GM21367 (cell line): ENCODE data around the gene TEX19.

Source experiments
- ATAC-seq: cut with Tn5 transposase; IDR thresholded peaks from one replicate; pipeline ENCODE4 v1.9.1; 2021; ENCODE audit not compliant: unreplicated experiment

Gene TEX19

GRCh38 chr17:82388223-82388921 lies 29.3 kb downstream of the TEX19 start:
- no peak for ATAC-seq

DNA sequence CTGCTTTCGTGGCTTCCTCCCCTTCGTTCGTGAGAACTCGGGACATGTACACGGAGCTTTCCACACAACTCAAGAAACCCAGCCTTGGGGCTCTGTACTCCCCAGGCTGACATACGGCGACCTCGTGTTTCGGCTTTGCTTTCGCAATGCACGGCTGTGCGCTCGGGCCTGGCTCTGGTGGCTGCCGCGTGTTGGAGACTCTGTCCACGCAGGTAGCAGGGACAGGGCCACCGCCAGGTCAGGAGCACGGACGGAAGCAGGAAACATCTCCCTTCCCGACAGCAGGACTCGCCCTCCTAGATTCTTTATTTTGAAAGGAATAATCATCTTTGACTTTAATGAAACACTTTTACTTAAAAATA lies 29.9 kb downstream of the TEX19 start:
- no peak for ATAC-seq

GRCh38 chr17:82389379-82389778 lies 30.3 kb downstream of the TEX19 start:
- no peak for ATAC-seq

DNA sequence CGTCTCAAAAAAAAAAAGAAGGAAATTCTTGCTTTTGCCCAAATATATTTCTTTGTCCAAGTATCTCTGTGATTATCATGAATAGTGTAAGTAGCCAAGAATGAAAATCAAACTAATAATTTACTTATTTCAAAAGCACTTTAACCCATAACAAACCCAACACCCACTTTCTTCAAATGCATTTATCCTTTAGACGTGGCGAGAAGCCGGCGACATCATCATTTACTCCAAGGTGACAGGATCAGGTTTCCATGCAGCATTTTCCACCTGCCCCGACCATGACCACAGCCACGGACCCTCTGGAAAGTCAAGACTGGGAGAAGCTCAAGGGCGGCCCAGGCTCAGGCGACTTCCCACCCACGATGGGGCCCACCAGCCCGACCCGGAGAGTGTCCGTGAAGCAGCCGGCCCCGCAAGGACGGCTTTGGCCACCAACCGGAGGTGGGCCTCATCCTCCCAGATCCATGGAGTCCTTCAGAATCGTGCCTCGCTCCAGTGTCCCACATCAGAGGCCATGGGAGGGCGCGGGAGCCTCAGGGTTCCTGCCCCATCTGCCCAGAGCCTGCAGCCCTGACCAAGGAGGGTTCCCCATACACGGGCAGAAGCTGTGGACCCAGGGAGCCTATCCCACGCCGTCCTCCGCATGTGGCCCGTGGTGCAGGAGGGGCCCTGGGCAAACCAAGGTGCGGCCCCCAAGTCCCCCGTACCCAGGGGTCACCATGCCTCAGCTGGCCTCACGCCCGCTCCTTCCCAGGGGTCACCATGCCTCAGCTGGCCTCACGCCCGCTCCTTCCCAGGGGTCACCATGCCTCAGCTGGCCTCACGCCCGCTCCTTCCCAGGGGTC lies 31.2 kb downstream of the TEX19 start:
- ATAC-seq: no peak

GRCh38 chr17:82390860-82391435 lies 31.9 kb downstream of the TEX19 start:
- no peak for ATAC-seq

GRCh38 chr17:82391496-82392066 lies 32.5 kb downstream of the TEX19 start:
- no peak for ATAC-seq

- no peak for ATAC-seq
Measured at GRCh38 chr17:82392209-82392920, 33.3 kb downstream of the TEX19 start.

DNA sequence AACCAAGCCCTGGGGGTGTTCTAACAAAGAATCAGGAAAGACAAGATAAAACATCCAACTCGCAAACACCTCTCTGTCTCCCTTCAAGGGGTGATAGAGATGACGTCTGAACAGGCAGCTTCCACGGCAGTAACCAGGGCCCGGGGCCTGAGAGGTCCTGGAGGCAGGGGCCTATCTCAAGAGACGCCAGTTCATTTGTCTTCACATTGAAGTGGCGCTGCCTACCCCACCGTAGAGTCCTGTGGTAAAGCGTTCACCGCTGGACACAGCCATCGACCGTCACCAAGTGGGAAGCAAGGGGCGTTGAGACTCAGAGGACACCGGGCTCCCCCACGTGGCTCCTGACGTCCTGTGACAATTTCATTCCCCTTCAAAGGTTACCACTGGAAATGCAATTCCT lies 33.9 kb downstream of the TEX19 start:
- no peak for ATAC-seq

DNA sequence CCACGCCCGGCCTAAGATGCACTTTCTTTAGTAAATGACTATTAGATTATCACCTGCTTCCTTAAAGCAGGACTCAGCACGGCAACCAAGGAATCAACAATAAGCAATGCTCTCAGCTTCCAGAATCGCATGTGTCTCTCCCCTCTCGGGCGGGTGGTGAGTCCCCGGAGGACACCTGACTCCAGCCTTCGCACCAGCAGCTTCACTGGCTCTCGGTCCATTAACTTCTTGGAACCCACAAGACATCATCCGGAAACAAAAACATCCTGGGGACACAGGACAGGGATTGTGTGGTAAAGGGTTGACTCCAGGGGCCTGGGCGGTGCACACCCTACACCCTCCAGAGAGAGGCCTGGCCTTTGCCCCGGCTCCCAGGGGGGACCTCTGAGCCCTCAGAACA lies 35.2 kb downstream of the TEX19 start:
- ATAC-seq: no peak

DNA sequence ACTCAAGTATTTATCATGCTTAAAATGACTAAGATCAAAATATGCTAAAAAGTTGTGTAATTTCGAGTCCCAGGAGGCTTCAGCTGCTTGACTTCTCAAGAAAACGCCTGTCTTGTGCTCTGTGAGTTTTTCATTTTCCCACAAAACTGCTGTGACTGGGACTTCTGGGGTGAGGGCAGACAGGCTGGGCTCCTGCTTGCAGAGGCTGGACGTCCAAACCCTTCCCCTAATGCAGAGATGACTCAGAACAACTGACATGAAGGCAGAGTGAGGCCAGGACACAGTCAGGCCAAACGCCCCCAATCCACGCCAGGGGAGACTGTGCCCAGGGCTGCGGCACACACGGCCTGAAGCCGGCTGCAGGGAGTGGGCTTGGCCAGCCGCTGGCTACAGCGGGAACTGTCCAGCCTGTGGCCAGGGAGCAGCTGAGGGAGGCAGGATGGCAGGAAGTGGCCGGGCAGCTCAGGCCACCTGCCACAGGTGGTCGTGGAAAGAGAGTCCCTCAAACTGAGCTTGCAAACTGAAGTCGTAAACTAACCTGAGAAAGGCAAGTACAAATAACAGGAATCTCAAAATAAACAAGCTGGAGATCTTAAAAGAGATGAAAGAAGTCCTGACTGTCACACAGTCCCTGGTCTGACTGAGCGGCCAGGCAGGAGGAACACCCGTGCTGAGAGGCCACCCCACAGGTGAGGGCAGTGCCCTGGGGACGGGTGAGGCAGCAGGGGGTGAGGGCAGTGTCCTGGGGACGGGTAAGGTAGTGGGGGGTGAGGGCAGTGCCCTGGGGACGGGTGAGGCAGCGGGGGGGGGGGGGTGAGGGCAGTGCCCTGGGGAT lies 37.8 kb downstream of the TEX19 start:
- no peak for ATAC-seq

DNA sequence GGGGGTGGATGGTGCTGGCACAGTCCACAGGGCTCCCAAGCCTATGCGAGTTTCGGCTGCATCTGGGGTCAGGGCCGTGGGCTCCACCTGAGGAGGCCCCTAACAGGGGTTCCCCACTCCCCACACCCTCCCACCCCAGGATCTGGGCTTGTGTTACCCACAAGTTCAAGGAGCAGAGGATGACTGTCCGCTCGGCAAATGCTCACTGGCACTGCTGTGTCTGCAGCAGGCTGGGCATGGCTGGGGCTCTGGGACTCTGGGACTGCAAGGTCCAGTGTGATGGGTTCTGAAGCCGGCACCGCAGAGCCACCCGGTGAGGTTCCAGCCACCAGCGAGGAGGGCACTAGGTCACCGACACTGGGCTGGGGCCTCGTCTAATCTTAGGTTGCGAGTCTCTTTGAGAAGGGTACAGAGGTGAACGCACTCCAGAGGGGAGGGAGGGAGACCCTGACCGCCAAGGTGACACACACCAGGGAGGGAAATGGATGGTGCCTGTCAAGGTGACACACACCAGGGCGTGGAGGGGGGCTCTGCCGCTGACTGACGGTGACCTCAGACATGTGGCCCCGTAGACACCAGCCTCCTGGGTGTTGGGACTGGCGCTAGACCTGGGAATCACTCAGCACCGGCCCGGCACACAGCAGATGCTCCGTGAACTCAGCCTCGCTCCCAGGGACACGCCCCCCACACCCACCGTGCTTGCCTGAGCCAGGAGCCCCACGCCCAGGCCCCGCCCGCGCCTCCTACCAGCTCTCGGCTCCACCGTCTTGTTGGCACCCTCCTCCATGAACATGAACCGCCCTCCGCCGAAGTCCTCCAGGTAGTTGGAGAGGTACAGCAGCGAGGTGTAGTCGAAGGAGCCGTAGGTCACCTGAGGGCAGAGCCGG lies 38.6 kb downstream of the TEX19 start:
- no peak for ATAC-seq

GRCh38 chr17:82399041-82399441 lies 40.0 kb downstream of the TEX19 start:
- ATAC-seq: no peak

- ATAC-seq: no peak
Measured at GRCh38 chr17:82399601-82400101, 40.6 kb downstream of the TEX19 start.

- ATAC-seq: no peak
Measured at GRCh38 chr17:82400206-82400605, 41.2 kb downstream of the TEX19 start.

- ATAC-seq: no peak
Measured at GRCh38 chr17:82400830-82401229, 41.8 kb downstream of the TEX19 start.

DNA sequence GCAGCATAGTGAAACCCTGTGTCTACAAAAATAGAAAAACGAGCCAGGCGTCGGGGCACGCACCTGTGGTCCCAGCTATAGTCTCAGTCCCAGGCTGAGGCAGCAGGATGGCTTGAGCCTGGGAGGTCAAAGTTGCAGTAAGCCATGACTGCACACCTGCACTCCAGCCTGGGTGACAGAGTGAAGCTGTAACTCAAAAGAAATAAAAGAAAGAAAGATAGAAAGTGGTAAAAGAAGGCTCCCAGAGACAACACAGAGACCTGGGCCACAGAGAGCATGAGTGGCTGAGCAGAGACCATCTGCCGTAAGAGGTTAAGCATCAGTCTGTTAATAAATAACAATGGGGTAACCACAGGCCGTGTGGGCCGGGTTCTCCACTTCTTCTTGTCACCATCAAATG lies 43.8 kb downstream of the TEX19 start:
- no peak for ATAC-seq

DNA sequence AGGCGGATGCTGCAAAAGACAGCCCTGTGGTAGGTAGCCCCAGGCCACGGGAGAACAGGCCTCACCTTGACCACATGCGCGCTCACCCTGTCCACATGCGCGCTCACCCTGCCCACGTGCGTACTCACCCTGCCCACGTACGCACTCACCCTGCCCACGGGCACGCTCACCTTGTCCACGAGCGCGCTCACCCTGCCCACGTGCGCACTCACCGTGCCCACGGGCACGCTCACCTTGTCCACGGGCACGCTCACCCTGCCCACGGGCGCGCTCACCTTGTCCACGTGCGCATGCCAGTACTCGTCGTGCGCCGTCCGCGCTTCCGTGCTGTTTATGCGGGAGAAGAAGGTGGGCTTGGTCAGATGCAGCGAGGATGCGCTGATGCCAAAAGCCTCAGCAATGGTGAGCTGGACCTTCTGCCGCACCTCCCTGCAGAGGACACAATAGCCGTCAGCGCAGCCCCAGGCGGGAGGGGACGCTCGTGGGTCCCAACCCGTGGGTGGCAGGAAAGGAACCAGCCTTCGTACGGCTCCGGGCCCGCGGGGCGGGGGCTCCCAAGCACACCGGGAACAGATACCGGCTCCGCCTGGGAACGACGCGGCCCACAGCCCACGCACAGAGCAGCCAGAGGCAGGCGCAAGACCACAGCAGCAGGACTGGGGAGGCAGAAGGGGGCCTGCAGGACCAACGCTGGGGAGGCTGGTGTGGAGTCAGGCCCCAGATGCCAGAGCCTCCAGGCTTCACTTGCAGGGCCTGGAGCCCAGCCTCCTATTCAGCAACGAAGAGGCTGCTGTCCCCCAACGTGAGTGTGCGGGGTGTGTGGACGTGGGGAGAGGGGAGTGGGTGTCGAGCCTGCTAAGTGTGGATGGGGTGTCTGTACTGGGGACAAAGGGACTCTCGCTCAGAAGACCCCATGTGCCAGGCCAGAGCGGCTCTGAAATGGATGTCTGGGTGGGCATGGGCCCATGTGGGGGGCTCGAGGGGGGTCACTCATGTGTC lies 44.9 kb downstream of the TEX19 start:
- ATAC-seq: no peak

DNA sequence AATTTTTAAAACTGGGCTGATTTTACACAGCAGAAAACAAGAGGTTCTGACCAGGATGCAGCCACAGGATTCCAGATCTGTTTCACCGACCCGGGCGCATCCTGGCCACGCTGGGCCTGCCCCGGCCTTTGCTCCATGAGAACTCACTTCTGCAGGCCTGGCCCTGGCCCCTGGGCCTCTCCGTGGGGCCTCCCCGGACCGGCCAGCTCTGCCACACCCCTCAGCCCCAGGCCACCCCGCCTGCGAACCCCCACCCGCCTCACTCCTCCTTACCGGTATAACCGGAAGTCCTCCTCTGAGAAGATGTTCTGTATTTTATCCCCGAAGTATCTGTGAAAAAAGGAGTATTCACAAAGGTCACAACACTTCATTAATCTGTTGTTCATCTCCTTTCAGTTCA lies 46.0 kb downstream of the TEX19 start:
- no peak for ATAC-seq
